Activated naive CD4-positive, alpha-beta T cell treated with Interleukin-2 at 50 U/mL for 16 hours (primary cell): ENCODE results near the gene C11orf87.

Source experiments
- DNase-seq: peaks from one replicate; pipeline ENCODE4 v3.0.0-alpha.2; 2020

The C11orf87 gene

DNA sequence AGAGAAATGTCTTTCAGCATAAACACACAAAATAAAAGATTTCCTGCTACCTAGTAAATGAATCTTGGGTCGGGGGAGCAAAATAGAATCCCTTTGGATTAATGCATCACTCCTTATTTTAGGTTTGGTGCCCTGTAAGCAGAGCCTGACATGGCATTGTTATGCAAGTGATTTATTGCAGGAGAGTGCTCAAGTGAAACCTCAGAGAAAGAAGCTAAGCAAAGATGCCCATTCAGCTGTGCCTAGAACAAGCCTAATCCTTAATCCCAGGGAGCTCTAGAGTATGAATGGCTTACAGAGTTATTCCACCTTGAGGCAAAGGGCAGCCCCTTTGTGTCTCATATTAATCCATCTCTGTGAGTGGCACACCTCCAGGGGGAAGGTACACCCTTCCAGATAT lies 21.1 kb downstream of the C11orf87 start:
- DNase-seq = no peak

GRCh38 chr11:109454857-109455256 lies 32.9 kb downstream of the C11orf87 start:
- no peak for DNase-seq
